H9 (cell line): ENCODE results near the gene THSD7A. TPM values are rescaled to one million over a fixed set of nuclear protein-coding genes. Genes with fewer than 3 reads are reported as not detected.

Source experiments
- DNase-seq: peaks from one replicate; pipeline ENCODE4 v3.0.0-alpha.2; 2017
- H2AFZ ChIP-seq: one replicate; pipeline ENCODE4 v1.6.1; 2013; ENCODE audit warnings: mild to moderate bottlenecking, low read length, control low read depth, moderate library complexity
- H2AK5ac ChIP-seq: 2 replicates; pipeline ENCODE4 v1.6.1; 2013; ENCODE audit warnings: low read length, control low read depth, mixed read lengths; ENCODE audit not compliant: insufficient read length
- H2BK120ac ChIP-seq: one replicate; pipeline ENCODE4 v1.6.1; 2013; ENCODE audit warnings: low read depth, mild to moderate bottlenecking, low read length, control low read depth, inconsistent platforms; ENCODE audit not compliant: poor library complexity, severe bottlenecking
- H2BK12ac ChIP-seq: 2 replicates; pipeline ENCODE4 v1.6.1; 2013; ENCODE audit warnings: low read length, control low read depth, mixed read lengths, low read depth; ENCODE audit not compliant: insufficient read length
- H2BK15ac ChIP-seq: 2 replicates; pipeline ENCODE4 v1.6.1; 2013; ENCODE audit warnings: low read depth, low read length, control low read depth
- H2BK20ac ChIP-seq: one replicate; pipeline ENCODE4 v1.6.1; 2013; ENCODE audit warnings: low read depth, mild to moderate bottlenecking, low read length, control low read depth, inconsistent platforms; ENCODE audit not compliant: poor library complexity, severe bottlenecking
- H2BK5ac ChIP-seq: 2 replicates; pipeline ENCODE4 v1.6.1; 2013; ENCODE audit warnings: low read length, control low read depth, mixed read lengths; ENCODE audit not compliant: insufficient read length
- H3K14ac ChIP-seq: 2 replicates; pipeline ENCODE4 v1.6.1; 2013; ENCODE audit warnings: low read length, control low read depth; ENCODE audit not compliant: insufficient read depth
- H3K18ac ChIP-seq: 2 replicates; pipeline ENCODE4 v1.6.1; 2013; ENCODE audit warnings: low read depth, mild to moderate bottlenecking, mixed read lengths, low read length, control low read depth; ENCODE audit not compliant: insufficient read length
- H3K23ac ChIP-seq: 2 replicates; pipeline ENCODE4 v1.6.1; 2013; ENCODE audit warnings: low read length, control low read depth, mixed read lengths, low read depth; ENCODE audit not compliant: insufficient read length
- H3K23me2 ChIP-seq: 2 replicates; pipeline ENCODE4 v1.6.1; 2013; ENCODE audit warnings: low read depth, mild to moderate bottlenecking, mixed read lengths, low read length, control low read depth; ENCODE audit not compliant: insufficient read length, poor library complexity, severe bottlenecking
- H3K27ac ChIP-seq: 2 replicates; pipeline ENCODE4 v1.5.1; 2013; ENCODE audit warnings: low read length, control low read depth, mixed read lengths, low read depth; ENCODE audit not compliant: insufficient read length
- H3K27me3 ChIP-seq: 2 replicates; pipeline ENCODE4 v1.6.1; 2013; ENCODE audit warnings: low read length, control low read depth, inconsistent platforms; ENCODE audit not compliant: insufficient read depth
- H3K4ac ChIP-seq: 2 replicates; pipeline ENCODE4 v1.6.1; 2013; ENCODE audit warnings: low read depth, mild to moderate bottlenecking, control low read depth, inconsistent platforms, low read length, moderate library complexity
- H3K4me1 ChIP-seq: 2 replicates; pipeline ENCODE4 v1.6.1; 2013; ENCODE audit warnings: low read length, control low read depth, inconsistent platforms; ENCODE audit not compliant: insufficient read depth
- H3K4me2 ChIP-seq: 2 replicates; pipeline ENCODE4 v1.6.1; 2013; ENCODE audit warnings: low read length, control low read depth, mixed read lengths; ENCODE audit not compliant: insufficient read length, insufficient read depth
- H3K56ac ChIP-seq: 2 replicates; pipeline ENCODE4 v1.6.1; 2013; ENCODE audit warnings: low read depth, mild to moderate bottlenecking, mixed read lengths, low read length, control low read depth; ENCODE audit not compliant: insufficient read length
- H3K79me1 ChIP-seq: 2 replicates; pipeline ENCODE4 v1.6.1; 2013; ENCODE audit warnings: low read depth, mild to moderate bottlenecking, moderate library complexity, low read length, control low read depth, inconsistent platforms; ENCODE audit not compliant: insufficient read depth, poor library complexity, severe bottlenecking
- H3K79me2 ChIP-seq: 2 replicates; pipeline ENCODE4 v1.6.1; 2013; ENCODE audit warnings: low read length, control low read depth, inconsistent platforms; ENCODE audit not compliant: insufficient read depth
- H3K9ac ChIP-seq: 2 replicates; pipeline ENCODE4 v1.6.1; 2013; ENCODE audit warnings: low read length, control low read depth, mixed read lengths; ENCODE audit not compliant: insufficient read length; ENCODE audit errors: extremely low read depth
- H3K9me3 ChIP-seq: one replicate; pipeline ENCODE4 v1.6.1; 2013; ENCODE audit warnings: low read depth, low read length, inconsistent platforms; ENCODE audit not compliant: control insufficient read depth
- H3T11ph ChIP-seq: one replicate; pipeline ENCODE4 v1.6.1; 2013; ENCODE audit warnings: mild to moderate bottlenecking, low read length, control low read depth, inconsistent platforms
- H4K20me1 ChIP-seq: one replicate; pipeline ENCODE4 v1.6.1; 2013; ENCODE audit not compliant: control insufficient read depth, insufficient read length, insufficient read depth
- H4K5ac ChIP-seq: 2 replicates; pipeline ENCODE4 v1.6.1; 2013; ENCODE audit warnings: low read depth, mild to moderate bottlenecking, mixed read lengths, low read length, control low read depth; ENCODE audit not compliant: insufficient read length
- H4K8ac ChIP-seq: replicated peaks from 2 replicates; pipeline ENCODE4 v1.6.1; 2013; ENCODE audit warnings: low read length, control low read depth, mixed read lengths, low read depth; ENCODE audit not compliant: insufficient read length
- H4K91ac ChIP-seq: 2 replicates; pipeline ENCODE4 v1.6.1; 2013; ENCODE audit warnings: low read depth, mild to moderate bottlenecking, moderate library complexity, mixed read lengths, low read length, control low read depth; ENCODE audit not compliant: insufficient read length
- H3K27ac Mint-ChIP-seq, 3 experiments: 2 replicates in 2 of 3; 3 replicates in 1 of 3; pipeline ENCODE4 v1.8.0; 2020 to 2021; ENCODE audit warnings: mixed read lengths in 3 of 3, mild to moderate bottlenecking in 1 of 3, moderate library complexity in 1 of 3
- H3K27me3 Mint-ChIP-seq: 2 replicates; pipeline ENCODE4 v1.8.0; 2021; ENCODE audit warnings: low read depth, mild to moderate bottlenecking, moderate library complexity, mixed read lengths
- H3K36me3 Mint-ChIP-seq, 3 experiments: 2 replicates in 2 of 3; 3 replicates in 1 of 3; pipeline ENCODE4 v1.8.0; 2020 to 2021; ENCODE audit warnings: low read depth in 3 of 3, mixed read lengths in 3 of 3; ENCODE audit not compliant: insufficient read depth in 1 of 3
- H3K4me1 Mint-ChIP-seq, 2 experiments: 2 replicates each; pipeline ENCODE4 v1.8.0; 2020; ENCODE audit warnings: mixed read lengths in 2 of 2
- H3K4me3 Mint-ChIP-seq, 2 experiments: 2 replicates in 1 of 2; 3 replicates in 1 of 2; pipeline ENCODE4 v1.8.0; 2020 to 2021; ENCODE audit warnings: mild to moderate bottlenecking in 2 of 2, mixed read lengths in 2 of 2, moderate library complexity in 1 of 2
- H3K9me3 Mint-ChIP-seq, 2 experiments: 2 replicates in 1 of 2; 3 replicates in 1 of 2; pipeline ENCODE4 v1.8.0; 2020; ENCODE audit warnings: mild to moderate bottlenecking in 2 of 2, mixed read lengths in 2 of 2, moderate library complexity in 1 of 2
- CTCF ChIP-seq: fragments of 200-600 bp; sonication (generic); conservative IDR thresholded peaks from 3 replicates; pipeline ENCODE4 v1.8.0; 2021; ENCODE audit warnings: antibody characterized with exemption, mild to moderate bottlenecking
- WGBS: extraction: QIAGEN DNeasy Blood & Tissue Kit; methylation state at CpG from one replicate; pipeline ENCODE4 v1.1.7; 2013; ENCODE audit warnings: missing lambda C conversion rate, low lambda C conversion rate, mixed read lengths; ENCODE audit not compliant: insufficient read length; ENCODE audit errors: extremely low coverage; 5-methylcytosine and 5-hydroxymethylcytosine counted together
- total RNA-seq: library from RNA; stranded (reverse); gene quantifications from 2 replicates; pipeline ENCODE4 v1.2.1, GENCODE V29; 2021

THSD7A gene
- total RNA-seq, 1 experiment from 2014 or later = 0.42 TPM

- no peak overlapping the region for H3K56ac ChIP-seq
- H4K20me1 ChIP-seq = no peaks in the 10 kb centered on the region
- H3K79me2 ChIP-seq = no peaks in the 10 kb centered on the region
- H2BK20ac ChIP-seq = no peak overlapping the region
- TF ChIP-seq CTCF = no peak
- Mint-ChIP-seq H3K4me3 (no peak overlapping the region), H3K36me3 (no peaks in the 10 kb centered on the region), H3K4me1 (no peaks in the 10 kb centered on the region), H3K9me3 (no peaks in the 10 kb centered on the region), H3K27me3 (no peaks in the 10 kb centered on the region), H3K27ac (no peak overlapping the region)
- H4K91ac ChIP-seq = no peak overlapping the region
- no peak overlapping the region for H3K4ac ChIP-seq
- no peak overlapping the region for H3K4me2 ChIP-seq
- H2BK15ac ChIP-seq = no peak overlapping the region
- no CpG with 5 or more reads among the region's 4 CpGs for WGBS
- H2BK12ac ChIP-seq = no peak overlapping the region
- no peak overlapping the region for H3T11ph ChIP-seq
- H3K18ac ChIP-seq = no peak overlapping the region
- no peak overlapping the region for H2AFZ ChIP-seq
- H3K23me2 ChIP-seq = no peaks in the 10 kb centered on the region
- H3K23ac ChIP-seq = no peak overlapping the region
- no peaks in the 10 kb centered on the region for H3K27me3 ChIP-seq
- H4K8ac ChIP-seq = no peak overlapping the region
- no peak overlapping the region for H2BK120ac ChIP-seq
- H3K27ac ChIP-seq = no peak overlapping the region
- H3K4me1 ChIP-seq = no peaks in the 10 kb centered on the region
- no peak overlapping the region for H2AK5ac ChIP-seq
- H2BK5ac ChIP-seq = no peak overlapping the region
- no peak overlapping the region for H3K14ac ChIP-seq
- H3K9me3 ChIP-seq = no peaks in the 10 kb centered on the region
- H3K9ac ChIP-seq = no peak overlapping the region
- DNase-seq = no peak
- H4K5ac ChIP-seq = no peak overlapping the region
- H3K79me1 ChIP-seq = no peaks in the 10 kb centered on the region
Observed at GRCh38 chr7:11795231-11795630, 36.8 kb downstream of the THSD7A start.
